ENCODE results near the gene LGALS9C. TPM values are rescaled to one million over a fixed set of nuclear protein-coding genes. Genes with fewer than 3 reads are reported as not detected.
"Not testable (repeated sequence)": the region's sequence is repeated elsewhere in the genome, so short reads cannot be mapped to it uniquely, and the experiment has no call there.

The LGALS9C gene
- total and polyA plus RNA-seq, 9 donors, result 0.12 TPM; not detected in 8

DNA sequence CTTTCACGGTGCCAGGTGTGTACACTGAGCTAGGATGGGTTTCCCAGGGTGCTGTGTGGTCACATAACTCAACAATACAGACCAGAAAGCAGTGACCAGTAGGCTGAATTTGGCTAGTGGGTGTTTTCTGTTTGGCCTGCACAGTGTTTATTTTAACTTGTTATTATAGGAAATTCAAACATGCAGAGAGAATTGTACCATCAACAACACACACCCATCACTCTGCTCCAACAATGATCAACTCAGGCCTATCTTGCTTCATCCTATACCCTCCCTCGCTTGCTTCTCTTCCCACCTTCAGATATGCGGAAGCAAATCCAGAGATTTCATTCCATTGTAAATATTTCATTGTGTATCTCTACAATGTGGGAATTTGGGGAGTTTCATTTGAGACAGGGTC is 5.2 kb downstream of the LGALS9C start:
- DNase-seq; H3K36me3 ChIP-seq; H3K4me1 ChIP-seq (ENCODE audit: insufficient read depth); H3K27me3 ChIP-seq; H3K4me3 ChIP-seq; H3K9me3 ChIP-seq; intact Hi-C loops (cut with DNase I); H3K27ac ChIP-seq: not testable (repeated sequence)
- 88 to 96% (median 89%) methylated on average over 2 of the region's 3 CpGs for WGBS, 3 donors

DNA sequence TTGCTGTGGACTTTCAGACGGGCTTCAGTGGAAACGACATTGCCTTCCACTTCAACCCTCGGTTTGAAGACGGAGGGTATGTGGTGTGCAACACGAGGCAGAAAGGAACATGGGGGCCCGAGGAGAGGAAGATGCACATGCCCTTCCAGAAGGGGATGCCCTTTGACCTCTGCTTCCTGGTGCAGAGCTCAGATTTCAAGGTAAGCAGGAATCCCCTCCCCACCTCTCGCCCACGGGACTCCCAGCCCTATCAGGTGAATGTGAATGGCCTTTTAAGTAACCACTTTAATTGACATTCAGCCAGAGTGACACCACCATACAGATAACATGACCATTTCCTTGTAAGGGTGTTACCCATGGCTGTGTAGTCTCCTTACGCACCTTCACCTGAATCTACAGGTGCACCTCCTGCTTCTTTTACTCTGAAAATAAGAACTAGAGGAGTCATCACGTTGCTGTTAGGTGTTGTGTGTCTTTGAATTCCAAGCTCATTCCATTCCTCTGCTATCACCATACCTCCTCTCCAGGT is 9.4 kb downstream of the LGALS9C start:
- H3K27me3 ChIP-seq; intact Hi-C loops (cut with DNase I): not testable (repeated sequence)
- WGBS, 3 donors, result 61 to 73% (median 68%) methylated on average over 4 to 6 of the region's 10 CpGs

DNA sequence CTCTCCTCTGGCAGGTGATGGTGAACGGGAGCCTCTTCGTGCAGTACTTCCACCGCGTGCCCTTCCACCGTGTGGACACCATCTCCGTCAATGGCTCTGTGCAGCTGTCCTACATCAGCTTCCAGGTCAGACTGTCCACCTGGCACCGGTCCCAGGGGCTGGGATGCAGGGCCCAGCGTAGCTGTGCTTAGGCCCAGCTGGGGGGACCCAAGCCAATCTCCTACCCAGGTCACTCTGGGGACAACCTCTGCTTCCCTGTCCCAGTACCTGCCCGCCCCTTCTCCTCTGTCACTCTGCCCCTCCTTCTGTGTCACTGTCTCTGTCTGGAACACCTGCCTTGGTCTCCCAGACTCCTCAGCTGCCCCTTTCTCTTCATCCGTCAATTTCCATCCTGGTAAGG is 11.0 kb downstream of the LGALS9C start:
- intact Hi-C loops (cut with DNase I); H3K9me3 ChIP-seq; H3K4me1 ChIP-seq (ENCODE audit: insufficient read depth); H3K27ac ChIP-seq; DNase-seq; H3K36me3 ChIP-seq; H3K27me3 ChIP-seq; H3K4me3 ChIP-seq: not testable (repeated sequence)
- WGBS, 3 donors, result 47 to 61% (median 47%) methylated on average over 2 to 8 of the region's 10 CpGs

More for the DNA sequence above, 9.4 kb downstream of the LGALS9C start:
- DNase-seq; H3K9me3 ChIP-seq; H3K36me3 ChIP-seq; H3K27ac ChIP-seq; H3K4me3 ChIP-seq; H3K4me1 ChIP-seq (ENCODE audit: insufficient read depth): not testable (repeated sequence)

DNA sequence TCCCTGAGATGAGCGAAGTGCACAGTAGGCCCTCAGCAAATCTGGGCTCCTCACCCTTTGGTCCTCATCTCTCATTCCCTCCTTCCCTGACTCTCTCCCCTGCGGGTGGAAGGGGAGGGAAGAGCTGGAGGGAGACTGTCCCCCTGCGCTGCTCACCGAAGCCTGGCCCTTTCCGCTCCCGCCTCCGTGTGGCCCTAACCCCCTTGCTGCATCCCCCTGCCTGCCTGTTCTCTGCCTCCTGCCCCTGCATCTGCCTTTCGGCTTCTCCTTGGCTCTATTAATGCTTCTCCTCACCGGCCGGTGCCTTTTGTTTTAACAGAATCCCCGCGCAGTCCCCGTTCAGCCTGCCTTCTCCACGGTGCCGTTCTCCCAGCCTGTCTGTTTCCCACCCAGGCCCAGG is 12.0 kb downstream of the LGALS9C start:
- H3K9me3 ChIP-seq; H3K36me3 ChIP-seq; H3K4me1 ChIP-seq (ENCODE audit: insufficient read depth); H3K27ac ChIP-seq; DNase-seq; H3K27me3 ChIP-seq; H3K4me3 ChIP-seq; intact Hi-C loops (cut with DNase I): not testable (repeated sequence)
- 55 to 71% (median 63%) methylated on average over 8 to 14 of the region's 15 CpGs for WGBS, 3 donors

DNA sequence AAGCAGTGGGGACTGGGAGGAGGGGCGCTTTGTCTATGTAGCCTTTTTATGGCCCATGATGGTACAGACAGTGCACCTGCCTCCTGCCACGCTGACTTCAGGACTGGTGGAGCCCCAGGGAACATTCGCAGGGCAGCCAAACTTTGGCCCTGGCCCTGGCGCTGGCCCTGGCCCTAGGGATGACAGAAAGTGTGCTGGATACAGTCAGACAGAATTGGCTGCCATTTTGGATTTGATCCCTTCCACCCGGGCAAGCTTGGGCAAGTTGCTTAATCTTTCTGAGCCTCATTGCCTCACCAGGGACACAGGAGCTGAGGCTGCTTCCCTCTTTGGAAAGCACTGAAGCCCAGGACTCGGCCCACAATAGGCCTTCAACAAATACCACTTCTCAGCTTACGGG is 13.4 kb downstream of the LGALS9C start:
- 78 to 100% methylated on average over 1 to 3 of the region's 7 CpGs; no CpG with 5 or more reads in 1 of the 3 donors for WGBS, 3 donors
- H3K27me3 ChIP-seq; DNase-seq; H3K27ac ChIP-seq; H3K4me3 ChIP-seq; H3K4me1 ChIP-seq (ENCODE audit: insufficient read depth); H3K36me3 ChIP-seq; H3K9me3 ChIP-seq; intact Hi-C loops (cut with DNase I): not testable (repeated sequence)

DNA sequence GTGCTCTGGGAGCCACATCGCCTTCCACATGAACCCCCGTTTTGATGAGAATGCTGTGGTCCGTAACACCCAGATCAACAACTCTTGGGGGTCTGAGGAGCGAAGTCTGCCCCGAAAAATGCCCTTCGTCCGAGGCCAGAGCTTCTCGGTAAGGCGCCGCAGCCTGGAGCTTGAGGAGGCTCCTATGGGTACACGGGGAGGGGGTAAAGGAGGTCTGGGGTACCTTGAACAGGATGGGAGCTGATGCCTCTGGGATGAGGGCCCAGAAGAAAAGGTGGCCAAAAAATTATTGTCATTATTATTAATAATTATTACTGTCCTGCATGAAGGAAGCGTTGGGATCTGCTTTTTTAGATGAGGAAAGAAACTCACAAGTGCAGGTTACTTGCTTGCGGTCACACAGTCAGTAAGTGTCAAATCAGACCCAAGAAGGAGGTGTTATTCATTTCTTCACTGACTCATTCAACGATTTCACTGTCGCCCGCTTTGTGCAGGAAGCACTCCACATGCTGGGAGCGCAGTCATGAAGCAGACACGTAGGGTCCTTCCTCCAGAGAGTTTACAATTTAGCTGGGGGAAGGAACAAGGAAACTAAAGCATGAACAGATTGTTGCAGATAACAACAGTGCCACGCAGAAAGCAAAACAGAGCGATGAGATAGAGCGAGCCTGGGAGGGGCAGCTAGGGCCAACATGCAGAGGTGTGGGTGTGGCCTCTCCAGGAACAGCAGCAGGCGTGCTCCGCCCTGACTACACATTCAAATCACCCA is 16.3 kb downstream of the LGALS9C start:
- H3K4me3 ChIP-seq; H3K9me3 ChIP-seq; intact Hi-C loops (cut with DNase I); DNase-seq; H3K27me3 ChIP-seq; H3K4me1 ChIP-seq (ENCODE audit: insufficient read depth); H3K27ac ChIP-seq; H3K36me3 ChIP-seq: not testable (repeated sequence)
- WGBS, 3 donors, result 60 to 88% (median 77%) methylated on average over 12 to 21 of the region's 23 CpGs

DNA sequence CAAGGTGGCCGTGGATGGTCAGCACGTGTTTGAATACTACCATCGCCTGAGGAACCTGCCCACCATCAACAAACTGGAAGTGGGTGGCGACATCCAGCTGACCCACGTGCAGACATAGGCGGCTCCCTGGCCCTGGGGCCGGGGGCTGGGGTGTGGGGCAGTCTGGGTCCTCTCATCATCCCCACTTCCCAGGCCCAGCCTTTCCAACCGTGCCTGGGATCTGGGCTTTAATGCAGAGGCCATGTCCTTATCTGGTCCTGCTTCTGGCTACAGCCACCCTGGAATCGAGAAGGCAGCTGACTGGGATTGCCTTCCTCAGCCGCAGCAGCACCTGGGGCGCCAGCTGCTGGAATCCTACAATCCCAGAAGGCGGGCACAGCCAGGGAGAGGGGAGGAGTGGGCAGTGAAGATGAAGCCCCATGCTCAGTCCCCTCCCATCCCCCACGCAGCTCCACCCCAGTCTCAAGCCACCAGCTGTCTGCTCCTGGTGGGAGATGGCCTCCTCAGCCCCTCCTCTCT is 17.7 kb downstream of the LGALS9C start:
- WGBS, 3 donors, result 29 to 47% (median 45%) methylated on average over 7 to 10 of the region's 13 CpGs
- H3K36me3 ChIP-seq; H3K4me1 ChIP-seq (ENCODE audit: insufficient read depth); DNase-seq; H3K27me3 ChIP-seq; H3K27ac ChIP-seq; H3K4me3 ChIP-seq; H3K9me3 ChIP-seq; intact Hi-C loops (cut with DNase I): not testable (repeated sequence)

DNA sequence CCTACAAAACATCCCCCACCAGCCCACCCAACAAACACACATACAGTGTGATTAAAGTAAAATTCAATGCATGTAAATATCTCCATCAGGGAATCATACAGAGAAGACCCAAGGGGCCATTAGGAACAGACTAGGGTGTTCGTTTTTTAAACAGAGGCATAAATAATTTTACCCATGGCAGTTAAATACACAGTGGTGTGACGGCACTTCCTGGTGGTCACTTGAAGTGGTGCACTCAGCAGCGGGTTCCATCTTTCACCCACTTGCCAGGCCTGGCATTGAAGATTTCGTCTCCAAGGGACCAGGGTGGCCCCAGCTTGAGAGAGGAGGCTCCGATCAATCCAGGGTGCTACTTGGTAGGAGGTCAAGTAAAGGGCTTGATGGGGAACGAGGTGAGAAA is 20.5 kb downstream of the LGALS9C start:
- 52 to 58% (median 55%) methylated on average over 6 of the region's 6 CpGs for WGBS, 3 donors
- H3K9me3 ChIP-seq; H3K27ac ChIP-seq; intact Hi-C loops (cut with DNase I); DNase-seq; H3K4me3 ChIP-seq; H3K27me3 ChIP-seq; H3K4me1 ChIP-seq (ENCODE audit: insufficient read depth); H3K36me3 ChIP-seq: not testable (repeated sequence)

DNA sequence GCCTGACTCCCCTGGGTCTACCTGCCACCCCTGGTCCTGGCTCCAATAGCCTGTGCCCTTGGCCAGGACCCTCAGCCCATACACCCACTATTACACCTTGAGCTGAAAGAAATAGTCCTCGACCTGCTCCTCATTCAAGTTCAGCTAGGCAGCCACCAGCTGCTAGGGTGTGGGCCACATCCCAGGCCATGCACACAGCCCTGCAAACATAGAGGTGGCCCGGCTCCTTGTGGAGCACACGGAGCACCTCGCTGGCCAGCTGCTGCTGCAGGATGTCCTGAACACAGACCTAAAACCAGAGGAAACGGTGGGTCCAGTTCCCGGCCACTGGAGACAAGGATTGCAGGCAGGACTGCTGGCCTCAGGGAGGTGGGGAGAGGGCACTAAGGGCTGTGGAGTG is 22.5 kb downstream of the LGALS9C start:
- intact Hi-C loops (cut with DNase I); H3K27me3 ChIP-seq; H3K36me3 ChIP-seq; H3K27ac ChIP-seq; H3K9me3 ChIP-seq; H3K4me3 ChIP-seq; DNase-seq; H3K4me1 ChIP-seq (ENCODE audit: insufficient read depth): not testable (repeated sequence)
- WGBS, 3 donors, result 51 to 79% methylated on average over 2 of the region's 6 CpGs; no CpG with 5 or more reads in 1 of the 3 donors

DNA sequence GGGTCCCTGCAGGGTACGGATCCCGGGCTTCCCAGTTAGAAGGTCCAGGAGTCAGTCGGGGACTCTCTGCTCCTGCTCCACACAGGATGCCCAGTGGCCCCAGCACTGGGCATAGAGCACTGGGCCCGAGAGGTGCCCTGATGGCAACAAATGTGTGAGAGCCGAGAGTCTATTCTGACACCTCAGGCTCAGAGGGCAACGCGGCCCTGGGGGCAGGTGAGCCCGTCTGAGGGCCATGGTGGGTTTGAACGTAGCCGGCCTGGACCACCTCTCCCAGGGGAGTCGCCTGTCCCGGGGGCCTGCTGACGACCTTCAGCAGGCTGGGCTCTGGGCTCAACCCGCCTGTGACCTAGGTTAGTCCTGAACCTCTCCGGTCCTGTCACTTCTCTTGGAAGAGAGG is 23.2 kb downstream of the LGALS9C start:
- DNase-seq; intact Hi-C loops (cut with DNase I): not testable (repeated sequence)
- 74 to 78% (median 76%) methylated on average over 12 to 15 of the region's 15 CpGs for WGBS, 3 donors

DNA sequence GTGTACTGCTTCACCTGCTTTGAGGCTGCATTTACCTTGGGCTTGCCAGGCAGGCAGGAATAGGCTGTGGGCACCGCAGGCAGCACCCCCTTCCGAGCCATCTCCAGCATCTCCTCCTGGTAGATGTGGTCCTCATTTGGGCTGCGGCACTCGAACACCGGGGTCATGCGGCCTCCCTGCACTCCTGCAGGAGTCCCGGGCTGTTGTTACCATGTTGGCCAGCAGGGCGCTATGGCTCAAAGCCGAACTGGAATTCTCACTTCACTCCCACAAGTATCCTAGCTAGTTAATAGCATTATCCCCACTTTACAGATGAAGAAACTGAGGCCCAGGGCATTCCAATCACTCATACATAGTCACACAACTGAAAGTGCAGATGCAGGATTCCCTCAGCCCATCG is 23.7 kb downstream of the LGALS9C start:
- H3K27ac ChIP-seq; H3K9me3 ChIP-seq; H3K27me3 ChIP-seq; DNase-seq; H3K36me3 ChIP-seq; H3K4me3 ChIP-seq; intact Hi-C loops (cut with DNase I); H3K4me1 ChIP-seq (ENCODE audit: insufficient read depth): not testable (repeated sequence)
- WGBS, 3 donors, result 55% methylated on average over 2 of the region's 10 CpGs; no CpG with 5 or more reads in 2 of the 3 donors

More for the DNA sequence above, 23.2 kb downstream of the LGALS9C start:
- H3K4me3 ChIP-seq; H3K9me3 ChIP-seq; H3K27me3 ChIP-seq; H3K4me1 ChIP-seq (ENCODE audit: insufficient read depth); H3K36me3 ChIP-seq; H3K27ac ChIP-seq: not testable (repeated sequence)

DNA sequence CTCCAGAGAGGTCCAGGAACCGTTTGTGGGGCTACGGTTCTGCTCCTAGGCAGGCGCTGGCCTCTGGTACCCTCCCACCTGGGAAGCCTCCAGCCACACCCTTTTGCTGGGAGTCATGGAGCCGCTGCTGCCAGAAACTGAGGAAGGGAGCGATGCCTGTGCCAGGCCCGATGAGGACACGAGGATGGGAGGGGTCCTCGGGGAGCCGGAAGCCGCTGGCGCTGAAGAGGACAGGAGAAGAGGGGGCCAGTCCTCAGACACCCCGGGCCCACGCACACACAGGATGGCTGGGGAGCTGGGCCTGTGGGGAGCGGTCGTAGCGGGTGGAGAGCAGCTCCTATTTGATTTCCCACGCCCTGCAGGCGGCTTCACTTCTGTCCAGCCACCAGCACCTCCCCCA is 24.2 kb downstream of the LGALS9C start:
- H3K4me3 ChIP-seq; H3K9me3 ChIP-seq; intact Hi-C loops (cut with DNase I); H3K27me3 ChIP-seq; H3K4me1 ChIP-seq (ENCODE audit: insufficient read depth); H3K36me3 ChIP-seq; H3K27ac ChIP-seq; DNase-seq: not testable (repeated sequence)
- 65 to 75% (median 68%) methylated on average over 8 to 10 of the region's 18 CpGs for WGBS, 3 donors

Data from ovary (tissue), 9 donors.